Heart left ventricle (tissue), 13 donors: Measurements from ENCODE around the gene TJP3.

Experiments used
- CTCF ChIP-seq, 12 donors: fragments of 200-600 bp; sonication (generic) in 4 of 12; IDR thresholded peaks; one replicate each; pipeline versions ENCODE4 v1.5.0 to v1.8.0; 2018 to 2022; ENCODE audit warnings: antibody characterized with exemption in 12 of 12, mild to moderate bottlenecking in 5 of 12
- POLR2A ChIP-seq, 2 donors: fragments of 450-650 bp; IDR thresholded peaks; one replicate each; pipeline ENCODE4 v1.6.1; 2017; ENCODE audit warnings: antibody characterized with exemption in 2 of 2, mild to moderate bottlenecking in 2 of 2, moderate library complexity in 2 of 2
- donor health status: ischemic (EF 13 %, LVEDD 7.1; RV severe dilation, severe dysfunction).
- donor health status: DM: no; HTN: yes; CAD: no.
- donor health status: DM: no; HTN: no; CAD: no.
- donor health status: ischemic (EF 25% LVEDD 6.9; RV normal size, moderate dysfunction).
- donor health status: ischemic (EF 25% LVEDD 5.7; RV mildly dilated, moderate dysfunction).
- donor health status: ischemic (EF 35%, LVEDD 5.7; RV mildly dilated, moderate dysfunction).
- donor health status: nonischemic (EF 11% LVEDD 7.7; RV severe dilation, severe dysfunction).
- donor health status: DM: yes; HTN: yes; CAD: no.
- donor health status: PGD.
- donor health status: ischemic (EF 29% LVEDD 5.4; RV normal size, mild dysfunction).
- donor health status: nonischemic (EF 23%, LVEDD 6.1; RV moderate dilation, normal function).

GRCh38 chr19:3721131-3721886 lies 13.1 kb downstream of the TJP3 start:
- TF ChIP-seq POLR2A (IDR thresholded peaks at IDR 0.05): no peak
- no peak for TF ChIP-seq CTCF (IDR thresholded peaks at IDR 0.05)
